ENCODE results near the gene AFF2. TPM values are rescaled to one million over a fixed set of nuclear protein-coding genes. Genes with fewer than 3 reads are reported as not detected.
A peak's percentile ranks its signal among the peaks of the same experiment; 100 is the strongest.

AFF2 gene
- total RNA-seq, 1 donor = not detected

- no peak for TF ChIP-seq CTCF (IDR thresholded peaks at IDR 0.05; ENCODE audit: insufficient read depth, low read depth, low read length)
Measured at GRCh38 chrX:148850631-148851030, 350.2 kb downstream of the AFF2 start.

GRCh38 chrX:148854306-148854705 is 353.9 kb downstream of the AFF2 start:
- no peak for DNase-seq (ENCODE audit: low read depth)
- H3K4me3 ChIP-seq (ENCODE audit: low read depth, low read length) = no peak overlapping the region
- TF ChIP-seq CTCF (IDR thresholded peaks at IDR 0.05; ENCODE audit: insufficient read depth, low read depth, low read length) = no peak

More at GRCh38 chrX:148850631-148851030, 350.2 kb downstream of the AFF2 start:
- DNase-seq (ENCODE audit: low read depth) = no peak
- no peak overlapping the region for H3K4me3 ChIP-seq (ENCODE audit: low read depth, low read length)

DNA sequence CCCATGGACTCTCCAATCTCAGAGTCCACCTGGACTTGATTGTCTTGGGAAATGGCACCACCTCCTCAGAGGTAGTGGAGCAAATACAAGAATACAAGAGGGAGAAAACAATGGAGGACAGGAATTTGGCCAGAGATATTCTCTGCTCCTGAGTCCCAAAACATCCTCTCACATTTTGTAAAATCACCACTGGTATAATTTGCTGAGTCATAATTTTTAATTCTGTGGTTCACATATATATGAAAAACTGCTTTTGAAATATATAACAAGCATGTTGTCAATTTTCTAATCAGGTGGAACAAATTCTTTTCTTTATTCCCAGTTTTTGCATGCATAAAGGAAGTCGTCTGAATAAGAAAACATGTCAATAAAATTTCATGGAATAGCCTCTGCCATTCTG is 356.1 kb downstream of the AFF2 start:
- no peak for DNase-seq (ENCODE audit: low read depth)
- no peak for TF ChIP-seq CTCF (IDR thresholded peaks at IDR 0.05; ENCODE audit: insufficient read depth, low read depth, low read length)
- H3K4me3 ChIP-seq (ENCODE audit: low read depth, low read length) = no peak overlapping the region

- no peak for DNase-seq (ENCODE audit: low read depth)
- TF ChIP-seq CTCF (IDR thresholded peaks at IDR 0.05; ENCODE audit: insufficient read depth, low read depth, low read length) = no peak
- H3K4me3 ChIP-seq (ENCODE audit: low read depth, low read length) = no peak overlapping the region
Measured at GRCh38 chrX:148865277-148866210, 365.1 kb downstream of the AFF2 start.

DNA sequence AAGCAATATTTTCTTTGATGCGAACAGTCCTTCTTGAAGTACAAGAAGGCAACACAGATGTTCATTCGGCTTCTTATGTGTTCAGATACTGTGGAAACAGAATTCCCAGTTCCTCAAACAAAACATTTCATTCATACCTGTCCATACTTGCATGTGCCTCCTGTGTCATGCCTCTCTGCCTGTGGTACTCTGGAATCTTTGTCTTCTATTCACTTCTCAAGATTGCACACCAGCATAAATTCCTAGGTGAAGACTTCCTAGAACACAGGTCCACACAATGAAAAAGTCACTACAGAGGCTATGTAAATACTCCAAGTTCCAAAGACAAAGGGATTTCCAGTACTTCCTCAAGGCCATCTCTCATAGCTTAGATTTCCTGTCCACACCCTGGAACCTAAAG is 367.2 kb downstream of the AFF2 start:
- no peak for DNase-seq (ENCODE audit: low read depth)
- TF ChIP-seq CTCF (IDR thresholded peaks at IDR 0.05; ENCODE audit: insufficient read depth, low read depth, low read length) = no peak
- no peak overlapping the region for H3K4me3 ChIP-seq (ENCODE audit: low read depth, low read length)

DNA sequence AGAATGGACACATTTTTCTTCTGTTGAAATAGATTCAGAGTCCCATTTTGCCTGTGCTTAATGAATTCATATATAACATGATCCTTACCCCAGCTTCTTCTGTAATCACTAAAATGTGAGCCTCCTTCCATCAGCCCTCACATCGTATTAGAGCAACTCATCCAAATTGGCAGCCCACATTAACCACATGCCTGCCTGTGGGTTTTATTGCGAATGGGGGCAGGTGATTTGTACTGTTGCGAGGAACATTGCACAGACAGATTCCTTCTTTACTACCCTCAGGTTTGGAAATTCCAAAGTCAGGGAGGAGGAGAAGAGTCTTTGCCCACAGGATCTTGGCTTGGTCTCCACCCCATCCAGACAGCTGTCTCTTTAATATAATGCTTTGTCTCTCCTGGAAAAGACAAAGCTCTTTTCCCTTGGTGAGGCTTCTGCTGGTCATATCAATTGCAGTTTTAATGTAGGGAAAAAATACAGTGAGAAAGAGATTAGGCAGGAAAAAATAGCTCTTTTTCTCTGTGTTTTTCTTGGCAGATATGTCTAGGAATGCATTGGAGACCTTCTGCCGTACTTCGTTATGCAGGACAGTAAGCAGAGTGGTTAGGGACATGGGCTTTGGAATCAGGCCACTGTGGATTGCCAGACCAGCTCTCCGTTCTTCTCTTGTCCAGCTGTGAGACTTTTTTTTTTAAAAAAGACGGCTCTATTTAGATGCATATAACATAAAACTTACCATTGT is 371.2 kb downstream of the AFF2 start:
- no peak overlapping the region for H3K4me3 ChIP-seq (ENCODE audit: low read depth, low read length)
- no peak for TF ChIP-seq CTCF (IDR thresholded peaks at IDR 0.05; ENCODE audit: insufficient read depth, low read depth, low read length)
- peak; percentile 56 for DNase-seq (ENCODE audit: low read depth)
